ENCODE data around the gene MYH15.

MYH15 gene

DNA sequence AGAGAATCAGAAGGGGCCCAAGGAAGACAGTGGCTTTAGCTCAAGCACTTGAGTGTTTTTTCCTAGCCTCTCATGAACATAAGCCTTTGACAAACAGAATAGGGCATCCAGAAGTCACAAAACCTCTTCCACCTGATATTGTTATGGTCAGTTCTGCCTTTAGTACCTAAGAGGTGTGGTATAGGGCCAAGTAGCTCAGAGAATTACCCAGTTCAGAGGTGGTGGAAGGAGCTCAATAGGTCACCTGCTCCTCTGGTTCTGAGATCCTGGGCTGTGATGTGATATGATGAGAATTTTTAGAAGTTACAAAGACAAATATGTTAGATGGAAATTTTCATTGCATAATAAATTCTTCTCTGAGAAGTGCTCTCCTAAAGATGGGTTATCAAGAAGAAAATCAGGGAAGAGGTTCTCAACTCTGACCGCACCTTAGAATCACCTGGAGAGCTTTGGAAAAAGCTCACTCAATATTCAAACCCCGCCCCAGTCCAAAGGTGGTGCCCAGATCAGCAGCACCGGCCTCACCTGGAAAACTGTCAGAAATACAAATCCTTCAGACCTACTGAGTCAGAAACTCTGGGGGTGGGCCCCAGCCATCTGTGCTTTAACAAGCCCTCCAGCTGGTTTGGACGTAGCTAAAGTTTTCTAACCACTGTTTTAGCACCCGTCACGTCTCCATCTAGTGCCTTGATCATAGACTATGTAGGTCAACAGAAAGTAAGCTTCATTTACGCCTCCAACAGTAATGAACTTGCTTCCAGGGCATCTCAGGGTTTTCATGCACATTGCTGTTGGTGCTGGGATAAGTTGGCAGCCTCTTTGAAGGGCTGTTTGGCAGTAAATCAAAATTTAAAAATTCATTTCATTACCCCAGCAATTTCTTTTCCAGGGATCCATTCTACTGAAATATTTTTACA, 101.3 kb downstream of the MYH15 start:
- no peak overlapping the region for H3K9ac ChIP-seq (ENCODE audit: low read length)
- no peaks in the 10 kb centered on the region for H3K4me1 ChIP-seq (ENCODE audit: control insufficient read depth, insufficient read depth, low read length)
- no peak overlapping the region for H3K4me3 ChIP-seq (ENCODE audit: low read length)
- H3K9me3 ChIP-seq (ENCODE audit: control insufficient read depth, low read length): no peaks in the 10 kb centered on the region
- H3K27me3 ChIP-seq (ENCODE audit: control insufficient read depth, insufficient read depth, low read length): no peaks in the 10 kb centered on the region
- no peaks in the 10 kb centered on the region for H3K36me3 ChIP-seq (ENCODE audit: control insufficient read depth, insufficient read depth, low read length)

DNA sequence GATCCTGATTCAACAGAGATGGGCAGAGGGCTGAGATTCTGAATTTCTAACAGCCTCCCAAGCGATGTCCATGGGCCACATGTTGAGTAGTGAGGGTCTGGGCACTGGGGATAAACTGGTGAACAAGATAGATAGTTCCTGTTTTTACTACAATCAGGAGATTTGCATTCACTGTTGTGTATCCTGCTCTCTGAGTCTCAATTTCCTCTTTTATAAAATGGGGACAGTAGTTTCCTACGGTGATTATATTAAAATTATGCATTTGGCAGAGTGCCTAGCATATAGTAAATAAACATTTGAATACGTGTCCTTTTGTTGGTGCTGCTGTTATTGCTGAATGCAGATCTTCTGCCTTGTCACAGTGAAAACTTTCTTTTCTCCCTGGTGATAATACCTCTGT, 102.5 kb downstream of the MYH15 start:
- Histone ChIP-seq H3K4me3 (ENCODE audit: low read length) (no peak overlapping the region), H3K9me3 (ENCODE audit: control insufficient read depth, low read length) (no peaks in the 10 kb centered on the region), H3K36me3 (ENCODE audit: control insufficient read depth, insufficient read depth, low read length) (no peaks in the 10 kb centered on the region), H3K4me1 (ENCODE audit: control insufficient read depth, insufficient read depth, low read length) (no peaks in the 10 kb centered on the region), H3K9ac (ENCODE audit: low read length) (no peak overlapping the region), H3K27me3 (ENCODE audit: control insufficient read depth, insufficient read depth, low read length) (no peaks in the 10 kb centered on the region)

DNA sequence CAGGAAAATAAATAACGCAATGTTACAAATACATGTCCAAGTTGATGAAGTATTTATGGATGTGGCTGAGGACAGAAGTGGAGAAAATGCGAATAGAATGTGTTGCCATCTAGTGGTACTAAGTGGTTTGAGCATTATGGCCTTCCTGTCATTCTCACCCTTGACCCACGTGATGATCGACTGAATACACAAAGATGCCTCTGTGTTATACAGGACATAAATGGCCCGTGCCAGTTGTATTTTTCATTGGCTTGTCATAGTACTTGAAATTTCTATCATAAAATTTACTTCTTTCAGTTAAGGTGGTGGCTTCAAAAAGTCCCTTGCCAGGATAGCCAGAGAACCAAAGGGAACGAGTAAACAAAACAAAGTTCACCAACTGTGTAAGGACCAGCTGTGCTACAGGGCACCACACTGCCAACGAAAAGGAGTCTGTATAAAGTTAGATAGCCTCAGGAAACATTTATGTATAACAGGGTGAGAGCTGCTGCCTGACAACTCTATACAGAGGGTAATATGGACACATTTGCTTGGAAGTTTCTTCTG, 103.7 kb downstream of the MYH15 start:
- no peak overlapping the region for H3K4me3 ChIP-seq (ENCODE audit: low read length)
- no peaks in the 10 kb centered on the region for H3K27me3 ChIP-seq (ENCODE audit: control insufficient read depth, insufficient read depth, low read length)
- no peaks in the 10 kb centered on the region for H3K4me1 ChIP-seq (ENCODE audit: control insufficient read depth, insufficient read depth, low read length)

DNA sequence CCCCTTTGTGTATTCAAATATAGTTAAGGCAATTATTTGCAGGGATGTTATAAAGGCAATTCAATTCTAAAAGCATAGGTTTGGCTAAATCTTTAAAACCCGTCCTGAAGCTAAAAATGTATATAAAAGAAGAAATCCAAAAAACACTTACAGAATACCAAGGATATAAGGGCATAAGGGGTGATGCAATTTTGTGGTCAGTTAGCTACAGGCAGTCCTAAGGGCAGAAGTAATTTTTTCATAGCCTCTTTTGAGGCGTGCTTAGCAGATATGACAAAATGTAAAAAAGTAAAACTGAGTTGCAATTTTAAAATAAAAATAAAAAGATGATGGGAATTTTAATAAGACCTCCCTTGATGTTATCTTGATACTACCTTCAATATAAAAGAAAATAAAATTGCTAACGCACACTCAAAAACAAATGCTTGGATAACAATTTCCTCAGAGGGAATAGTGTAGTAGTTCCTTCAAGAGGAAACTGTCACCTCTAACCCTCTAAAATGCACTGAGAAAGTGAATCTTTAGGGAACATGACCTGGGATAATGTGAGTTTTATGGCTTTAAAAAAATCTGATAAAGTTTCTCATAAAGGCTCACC, 104.2 kb downstream of the MYH15 start:
- H3K9me3 ChIP-seq (ENCODE audit: control insufficient read depth, low read length): no peaks in the 10 kb centered on the region
- H3K4me1 ChIP-seq (ENCODE audit: control insufficient read depth, insufficient read depth, low read length): no peaks in the 10 kb centered on the region
- no peaks in the 10 kb centered on the region for H3K36me3 ChIP-seq (ENCODE audit: control insufficient read depth, insufficient read depth, low read length)
- no peaks in the 10 kb centered on the region for H3K27me3 ChIP-seq (ENCODE audit: control insufficient read depth, insufficient read depth, low read length)
- no peak overlapping the region for H3K4me3 ChIP-seq (ENCODE audit: low read length)
- no peak overlapping the region for H3K9ac ChIP-seq (ENCODE audit: low read length)

More for the DNA sequence above, 103.7 kb downstream of the MYH15 start:
- Histone ChIP-seq H3K9me3 (ENCODE audit: control insufficient read depth, low read length) (no peaks in the 10 kb centered on the region), H3K9ac (ENCODE audit: low read length) (no peak overlapping the region), H3K36me3 (ENCODE audit: control insufficient read depth, insufficient read depth, low read length) (no peaks in the 10 kb centered on the region)

GRCh38 chr3:108404368-108404767, 106.0 kb downstream of the MYH15 start:
- no peaks in the 10 kb centered on the region for H3K36me3 ChIP-seq (ENCODE audit: control insufficient read depth, insufficient read depth, low read length)
- H3K9ac ChIP-seq (ENCODE audit: low read length): no peak overlapping the region
- no peaks in the 10 kb centered on the region for H3K4me1 ChIP-seq (ENCODE audit: control insufficient read depth, insufficient read depth, low read length)
- H3K4me3 ChIP-seq (ENCODE audit: low read length): no peak overlapping the region
- H3K27me3 ChIP-seq (ENCODE audit: control insufficient read depth, insufficient read depth, low read length): no peaks in the 10 kb centered on the region
- no peaks in the 10 kb centered on the region for H3K9me3 ChIP-seq (ENCODE audit: control insufficient read depth, low read length)

DNA sequence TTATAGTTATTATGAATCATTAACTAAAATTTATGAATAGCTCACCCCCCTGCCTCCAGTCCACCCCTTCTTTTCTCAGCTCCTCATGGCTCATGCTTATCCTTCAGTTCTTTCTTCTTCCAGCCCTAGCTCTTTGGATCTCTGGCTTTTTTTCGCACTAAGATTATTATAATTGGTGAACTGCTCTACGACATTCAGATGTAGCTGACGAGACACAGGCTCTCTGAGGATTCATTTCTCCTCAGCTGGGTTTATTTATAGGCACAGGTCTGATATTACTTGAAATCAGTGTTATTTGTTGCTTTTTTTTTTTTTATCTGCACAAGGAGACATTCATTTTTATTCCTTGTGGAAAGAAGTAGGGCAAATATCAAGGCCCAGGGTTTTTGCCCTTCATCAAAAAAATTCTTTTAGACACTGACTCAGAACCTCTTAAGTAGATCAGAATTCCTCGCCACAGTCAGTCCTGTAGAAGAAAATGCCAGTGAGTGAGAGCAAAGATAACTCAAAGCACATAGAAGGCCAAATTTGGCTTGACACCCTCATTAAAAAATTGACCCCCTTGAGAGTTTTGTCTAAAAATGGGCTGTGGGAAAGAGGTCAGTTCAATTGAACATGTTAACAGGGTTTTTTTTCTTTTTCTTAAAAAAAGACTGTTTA, 106.6 kb downstream of the MYH15 start:
- H3K27me3 ChIP-seq (ENCODE audit: control insufficient read depth, insufficient read depth, low read length): no peaks in the 10 kb centered on the region
- no peaks in the 10 kb centered on the region for H3K4me1 ChIP-seq (ENCODE audit: control insufficient read depth, insufficient read depth, low read length)
- H3K9me3 ChIP-seq (ENCODE audit: control insufficient read depth, low read length): no peaks in the 10 kb centered on the region
- H3K36me3 ChIP-seq (ENCODE audit: control insufficient read depth, insufficient read depth, low read length): no peaks in the 10 kb centered on the region
- H3K4me3 ChIP-seq (ENCODE audit: low read length): no peak overlapping the region
- no peak overlapping the region for H3K9ac ChIP-seq (ENCODE audit: low read length)

DNA sequence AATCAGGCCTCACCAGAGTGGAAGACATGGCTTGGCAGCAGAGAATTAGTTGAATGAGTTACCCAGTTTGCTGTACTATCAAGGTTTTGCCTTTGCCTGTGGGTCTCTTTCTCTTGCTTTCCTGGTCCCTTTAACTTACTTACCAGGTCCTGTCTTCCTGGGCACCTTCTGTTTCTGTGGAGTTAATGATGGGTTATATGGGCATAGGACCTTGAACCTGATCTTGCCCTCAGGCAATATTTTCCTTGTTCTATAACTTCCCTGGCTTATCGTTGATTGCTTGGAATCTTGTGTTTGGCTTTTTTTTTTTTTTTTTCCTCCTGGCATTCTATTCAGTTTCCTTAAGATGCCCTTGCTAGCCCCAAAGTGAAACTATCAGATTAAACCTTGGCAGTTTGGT, 107.2 kb downstream of the MYH15 start:
- Histone ChIP-seq H3K36me3 (ENCODE audit: control insufficient read depth, insufficient read depth, low read length) (no peaks in the 10 kb centered on the region), H3K27me3 (ENCODE audit: control insufficient read depth, insufficient read depth, low read length) (no peaks in the 10 kb centered on the region), H3K9ac (ENCODE audit: low read length) (no peak overlapping the region), H3K4me1 (ENCODE audit: control insufficient read depth, insufficient read depth, low read length) (no peaks in the 10 kb centered on the region), H3K4me3 (ENCODE audit: low read length) (no peak overlapping the region), H3K9me3 (ENCODE audit: control insufficient read depth, low read length) (no peaks in the 10 kb centered on the region)

GRCh38 chr3:108401836-108402235, 108.6 kb downstream of the MYH15 start:
- no peak overlapping the region for H3K4me3 ChIP-seq (ENCODE audit: low read length)
- no peaks in the 10 kb centered on the region for H3K4me1 ChIP-seq (ENCODE audit: control insufficient read depth, insufficient read depth, low read length)
- no peaks in the 10 kb centered on the region for H3K36me3 ChIP-seq (ENCODE audit: control insufficient read depth, insufficient read depth, low read length)
- H3K27me3 ChIP-seq (ENCODE audit: control insufficient read depth, insufficient read depth, low read length): no peaks in the 10 kb centered on the region
- no peaks in the 10 kb centered on the region for H3K9me3 ChIP-seq (ENCODE audit: control insufficient read depth, low read length)
- no peak overlapping the region for H3K9ac ChIP-seq (ENCODE audit: low read length)

DNA sequence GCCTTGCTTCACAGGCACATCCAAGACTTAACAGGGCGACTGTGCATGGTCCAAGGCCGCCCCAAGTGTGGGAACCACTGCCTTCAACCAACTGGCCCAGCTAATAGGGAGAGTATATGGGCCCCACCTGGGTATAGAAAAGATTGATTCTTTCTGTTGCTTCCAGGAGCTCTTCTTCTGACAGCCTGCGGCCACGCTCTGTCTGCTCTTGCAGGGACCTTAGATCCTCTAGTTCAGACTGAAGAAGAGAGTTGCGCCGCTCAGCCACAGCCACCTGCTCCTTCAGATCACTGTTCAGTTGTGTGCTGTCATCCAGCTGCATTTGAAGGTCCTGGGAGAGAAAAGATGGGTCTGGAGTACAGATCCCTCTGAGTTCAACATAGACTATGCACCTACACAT, 111.9 kb downstream of the MYH15 start:
- H3K36me3 ChIP-seq (ENCODE audit: control insufficient read depth, insufficient read depth, low read length): no peaks in the 10 kb centered on the region
- no peaks in the 10 kb centered on the region for H3K9me3 ChIP-seq (ENCODE audit: control insufficient read depth, low read length)
- no peak overlapping the region for H3K9ac ChIP-seq (ENCODE audit: low read length)
- H3K27me3 ChIP-seq (ENCODE audit: control insufficient read depth, insufficient read depth, low read length): no peaks in the 10 kb centered on the region
- no peak overlapping the region for H3K4me3 ChIP-seq (ENCODE audit: low read length)
- H3K4me1 ChIP-seq (ENCODE audit: control insufficient read depth, insufficient read depth, low read length): no peaks in the 10 kb centered on the region

DNA sequence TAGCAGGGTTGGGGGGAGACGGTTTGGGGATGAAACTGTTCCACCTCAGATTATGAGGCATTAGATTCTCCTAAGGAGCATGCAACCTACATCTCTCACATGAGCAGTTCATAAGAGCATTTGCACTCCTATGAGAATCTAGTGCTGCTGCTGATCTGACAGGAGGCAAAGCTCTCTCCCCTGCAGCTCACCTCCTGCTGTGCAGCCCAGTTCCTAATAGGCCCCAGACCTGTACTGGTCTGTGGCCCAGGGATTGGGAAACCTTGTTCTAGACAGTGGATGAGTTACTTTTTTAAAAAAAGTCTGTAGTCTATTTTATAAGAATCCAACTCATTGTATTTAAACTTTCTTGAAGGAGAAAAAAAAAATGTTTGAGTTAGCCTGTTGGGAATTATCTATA, 114.1 kb downstream of the MYH15 start:
- no peak overlapping the region for H3K4me3 ChIP-seq (ENCODE audit: low read length)
- peaks cover 10% of the 10 kb centered on the region for H3K4me1 ChIP-seq (ENCODE audit: control insufficient read depth, insufficient read depth, low read length)
- H3K9ac ChIP-seq (ENCODE audit: low read length): no peak overlapping the region
- H3K9me3 ChIP-seq (ENCODE audit: control insufficient read depth, low read length): no peaks in the 10 kb centered on the region
- H3K27me3 ChIP-seq (ENCODE audit: control insufficient read depth, insufficient read depth, low read length): no peaks in the 10 kb centered on the region
- H3K36me3 ChIP-seq (ENCODE audit: control insufficient read depth, insufficient read depth, low read length): no peaks in the 10 kb centered on the region

GRCh38 chr3:108394563-108394962, 115.8 kb downstream of the MYH15 start:
- Histone ChIP-seq H3K4me3 (ENCODE audit: low read length) (no peak overlapping the region), H3K4me1 (ENCODE audit: control insufficient read depth, insufficient read depth, low read length) (peaks cover 10% of the 10 kb centered on the region), H3K9ac (ENCODE audit: low read length) (no peak overlapping the region), H3K9me3 (ENCODE audit: control insufficient read depth, low read length) (no peaks in the 10 kb centered on the region), H3K27me3 (ENCODE audit: control insufficient read depth, insufficient read depth, low read length) (no peaks in the 10 kb centered on the region), H3K36me3 (ENCODE audit: control insufficient read depth, insufficient read depth, low read length) (no peaks in the 10 kb centered on the region)

DNA sequence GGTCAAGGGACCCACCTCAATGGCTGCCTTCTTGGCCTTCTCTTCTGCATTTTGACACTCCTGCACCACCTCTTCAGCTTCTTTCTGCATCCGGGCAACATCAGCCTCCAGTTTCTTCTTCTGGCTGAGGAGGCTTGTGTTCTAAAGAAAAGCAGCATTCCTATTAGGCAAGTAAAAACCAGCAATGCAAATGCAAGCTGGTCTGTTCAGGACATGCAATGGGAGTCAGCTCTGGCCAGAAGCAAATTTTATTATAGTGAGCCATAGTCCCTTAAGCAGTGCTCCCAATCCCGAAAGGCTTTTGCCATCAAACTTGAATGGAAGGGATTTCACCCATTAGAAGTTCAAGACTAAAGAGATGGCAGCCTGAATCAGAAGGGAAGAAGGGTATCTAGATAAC, 116.4 kb downstream of the MYH15 start:
- peaks cover 10% of the 10 kb centered on the region for H3K4me1 ChIP-seq (ENCODE audit: control insufficient read depth, insufficient read depth, low read length)
- no peaks in the 10 kb centered on the region for H3K27me3 ChIP-seq (ENCODE audit: control insufficient read depth, insufficient read depth, low read length)
- H3K36me3 ChIP-seq (ENCODE audit: control insufficient read depth, insufficient read depth, low read length): no peaks in the 10 kb centered on the region
- no peak overlapping the region for H3K9ac ChIP-seq (ENCODE audit: low read length)
- H3K9me3 ChIP-seq (ENCODE audit: control insufficient read depth, low read length): no peaks in the 10 kb centered on the region
- no peak overlapping the region for H3K4me3 ChIP-seq (ENCODE audit: low read length)
